ENCODE measurements around the gene TTLL6.

TTLL6 gene

GRCh38 chr17:48749621-48750553 is 67.1 kb downstream of the TTLL6 start:
- in situ Hi-C loops (cut with HindIII; ENCODE audit: low pct_ligation_motif_present, low sequenced_read_pairs) = no loop called here
- H3K27me3 ChIP-seq (replicated peaks) = peaks cover 99% of the 10 kb centered on the region

GRCh38 chr17:48748718-48749566 is 68.1 kb downstream of the TTLL6 start:
- H3K27me3 ChIP-seq (replicated peaks) = peaks cover 97% of the 10 kb centered on the region
- in situ Hi-C loops (cut with HindIII; ENCODE audit: low pct_ligation_motif_present, low sequenced_read_pairs) = no loop called here
- no peak for DNase-seq
- no peak overlapping the region for H3K4me3 ChIP-seq (ENCODE audit: low read depth, low read length)
- no peak overlapping the region for H3K27ac ChIP-seq
- no peak for TF ChIP-seq CTCF (IDR thresholded peaks at IDR 0.05; ENCODE audit: low read depth, low read length, missing control alignments)
- H3K36me3 ChIP-seq (replicated peaks) = no peaks in the 10 kb centered on the region

More at GRCh38 chr17:48749621-48750553, 67.1 kb downstream of the TTLL6 start:
- H3K27ac ChIP-seq = no peak overlapping the region
- no peak for TF ChIP-seq CTCF (IDR thresholded peaks at IDR 0.05; ENCODE audit: low read depth, low read length, missing control alignments)
- no peak for DNase-seq
- H3K4me3 ChIP-seq (ENCODE audit: low read depth, low read length) = no peak overlapping the region
- H3K36me3 ChIP-seq (replicated peaks) = no peaks in the 10 kb centered on the region

- Histone ChIP-seq H3K27me3 (replicated peaks) (peaks cover 94% of the 10 kb centered on the region), H3K4me3 (ENCODE audit: low read depth, low read length) (no peak overlapping the region), H3K27ac (no peak overlapping the region), H3K36me3 (replicated peaks) (no peaks in the 10 kb centered on the region)
- in situ Hi-C loops (cut with HindIII; ENCODE audit: low pct_ligation_motif_present, low sequenced_read_pairs) = no loop called here
- no peak for TF ChIP-seq CTCF (IDR thresholded peaks at IDR 0.05; ENCODE audit: low read depth, low read length, missing control alignments)
- DNase-seq = no peak
These were observed 69.3 kb downstream of the TTLL6 start for GRCh38 chr17:48747445-48748363.

- Histone ChIP-seq H3K27me3 (replicated peaks) (peaks cover 94% of the 10 kb centered on the region), H3K27ac (no peak overlapping the region), H3K36me3 (replicated peaks) (no peaks in the 10 kb centered on the region), H3K4me3 (ENCODE audit: low read depth, low read length) (no peak overlapping the region)
- in situ Hi-C loops (cut with HindIII; ENCODE audit: low pct_ligation_motif_present, low sequenced_read_pairs) = no loop called here
- DNase-seq = no peak
- TF ChIP-seq CTCF (IDR thresholded peaks at IDR 0.05; ENCODE audit: low read depth, low read length, missing control alignments) = no peak
These were observed 70.0 kb downstream of the TTLL6 start for GRCh38 chr17:48746916-48747444.

Measured in brain microvascular endothelial cell (primary cell).